Smooth muscle cell (in vitro differentiated cells): ENCODE data around the gene MT1G. TPM values are rescaled to one million over a fixed set of nuclear protein-coding genes. Genes with fewer than 3 reads are reported as not detected.

Experiments used
- DNase-seq: peaks from one replicate; lab custom pipeline; 2025; ENCODE audit not compliant: unreplicated experiment; lab: John Stamatoyannopoulos, UW
- H2AFZ ChIP-seq: fragments of 200-600 bp; sonication (generic); 2 replicates; pipeline ENCODE4 v1.6.0; 2016; ENCODE audit warnings: antibody characterized with exemption, low read depth, mild to moderate bottlenecking
- H3F3A ChIP-seq: fragments of 200-600 bp; sonication (generic); 2 replicates; pipeline ENCODE4 v1.6.0; 2017; ENCODE audit warnings: antibody characterized with exemption, low read depth
- H3K27ac ChIP-seq: fragments of 200-600 bp; sonication (generic); 2 replicates; pipeline ENCODE4 v1.5.1; 2016; ENCODE audit warnings: low read depth, mild to moderate bottlenecking
- H3K27me3 ChIP-seq: fragments of 200-600 bp; sonication (generic); 2 replicates; pipeline ENCODE4 v1.6.1; 2016; ENCODE audit warnings: low read depth, mild to moderate bottlenecking
- H3K36me3 ChIP-seq: fragments of 200-600 bp; sonication (generic); 2 replicates; pipeline ENCODE4 v1.5.1; 2016; ENCODE audit warnings: low read depth
- H3K4me1 ChIP-seq: fragments of 200-600 bp; sonication (generic); 2 replicates; pipeline ENCODE4 v1.5.1; 2016; ENCODE audit warnings: low read depth
- H3K4me2 ChIP-seq: fragments of 200-600 bp; sonication (generic); 2 replicates; pipeline ENCODE4 v1.6.0; 2016; ENCODE audit warnings: mild to moderate bottlenecking
- H3K4me3 ChIP-seq: fragments of 200-600 bp; sonication (generic); 2 replicates; pipeline ENCODE4 v1.5.1; 2016; ENCODE audit warnings: mild to moderate bottlenecking
- H3K79me2 ChIP-seq: fragments of 200-600 bp; sonication (generic); 2 replicates; pipeline ENCODE4 v1.6.0; 2016; ENCODE audit warnings: low read depth, mild to moderate bottlenecking
- H3K9ac ChIP-seq: fragments of 200-600 bp; sonication (generic); 2 replicates; pipeline ENCODE4 v1.6.0; 2016; ENCODE audit warnings: low read depth
- H3K9me3 ChIP-seq: fragments of 200-600 bp; sonication (generic); replicated peaks from 2 replicates; pipeline ENCODE4 v1.5.1; 2016; ENCODE audit warnings: low read depth
- H4K20me1 ChIP-seq: fragments of 200-600 bp; sonication (generic); 2 replicates; pipeline ENCODE4 v1.6.0; 2016; ENCODE audit warnings: low read depth
- CTCF ChIP-seq: fragments of 200-600 bp; sonication (generic); IDR thresholded peaks from 2 replicates; pipeline ENCODE4 v1.5.1; 2017; ENCODE audit warnings: borderline replicate concordance, mild to moderate bottlenecking, antibody characterized with exemption; ENCODE audit not compliant: insufficient read depth, poor library complexity, severe bottlenecking
- WGBS: methylation state at CpG from one replicate; pipeline ENCODE4 v1.1.7; 2016; ENCODE audit warnings: low lambda C conversion rate; 5-methylcytosine and 5-hydroxymethylcytosine counted together
- polyA plus RNA-seq: library from polyadenylated mRNA; unstranded; fragments of >200 nt; fragmentation: Nextera tagmentation; extraction: Ambion mirVana; gene quantifications from 2 replicates; pipeline ENCODE4 v1.2.1, GENCODE V29; 2016
- total RNA-seq: library from RNA; depleted of rRNA; stranded (reverse); fragments of >200 nt; gene quantifications from 2 replicates; pipeline ENCODE4 v1.2.3, GENCODE V29; 2014

MT1G gene
- total and polyA plus RNA-seq, 2 experiments from 2014 or later, result not detected

GRCh38 chr16:56664506-56664905 is 3.4 kb downstream of the MT1G start:
- no peaks in the 10 kb centered on the region for H3K36me3 ChIP-seq
- H3K4me1 ChIP-seq, result no peaks in the 10 kb centered on the region
- no peak overlapping the region for H3K4me2 ChIP-seq
- no peaks in the 10 kb centered on the region for H4K20me1 ChIP-seq
- H3K79me2 ChIP-seq, result no peaks in the 10 kb centered on the region
- H3K27me3 ChIP-seq, result peaks cover 100% of the 10 kb centered on the region
- 95% methylated on average over 1 of the region's 1 CpG for WGBS
- no peak overlapping the region for H3K9ac ChIP-seq
- no peaks in the 10 kb centered on the region for H3F3A ChIP-seq
- H2AFZ ChIP-seq, result no peak overlapping the region
- H3K4me3 ChIP-seq, result no peak overlapping the region
- H3K27ac ChIP-seq, result no peak overlapping the region
- no peaks in the 10 kb centered on the region for H3K9me3 ChIP-seq
- DNase-seq, result no peak
- TF ChIP-seq CTCF, result no peak

GRCh38 chr16:56662357-56663354 is 5.2 kb downstream of the MT1G start:
- Histone ChIP-seq H3K36me3 (no peaks in the 10 kb centered on the region), H3K27ac (no peak overlapping the region), H3K27me3 (peaks cover 100% of the 10 kb centered on the region), H3K4me3 (no peak overlapping the region), H3K79me2 (no peaks in the 10 kb centered on the region), H2AFZ (no peak overlapping the region), H3F3A (no peaks in the 10 kb centered on the region), H4K20me1 (no peaks in the 10 kb centered on the region), H3K9ac (no peak overlapping the region), H3K4me1 (peaks cover 5% of the 10 kb centered on the region), H3K4me2 (peak overlapping the region; percentile 57), H3K9me3 (no peaks in the 10 kb centered on the region)
- WGBS, result 20% methylated on average over 30 of the region's 48 CpGs
- no peak for DNase-seq
- no peak for TF ChIP-seq CTCF

- peak overlapping the region; percentile 86 for H3K4me2 ChIP-seq
- 41% methylated on average over 10 of the region's 10 CpGs for WGBS
- H3K27me3 ChIP-seq, result peaks cover 71% of the 10 kb centered on the region
- H3K9ac ChIP-seq, result no peak overlapping the region
- no peak for DNase-seq
- peak overlapping the region; percentile 48 for H3K4me3 ChIP-seq
- no peaks in the 10 kb centered on the region for H3K79me2 ChIP-seq
- H3K36me3 ChIP-seq, result no peaks in the 10 kb centered on the region
- no peaks in the 10 kb centered on the region for H3K9me3 ChIP-seq
- H3F3A ChIP-seq, result no peaks in the 10 kb centered on the region
- TF ChIP-seq CTCF, result no peak
- peaks cover 12% of the 10 kb centered on the region for H3K4me1 ChIP-seq
- H3K27ac ChIP-seq, result no peak overlapping the region
- H2AFZ ChIP-seq, result no peak overlapping the region
- H4K20me1 ChIP-seq, result no peaks in the 10 kb centered on the region
Observed at GRCh38 chr16:56658327-56658875, 9.5 kb downstream of the MT1G start.
